ENCODE data around the gene RIMKLA. TPM values are rescaled to one million over a fixed set of nuclear protein-coding genes. Genes with fewer than 3 reads are reported as not detected.

Gene RIMKLA
- total and polyA plus RNA-seq, 2 of the 13 experiments (the other 11 are each of a cell fraction or from before 2014, with no cell fraction given) = 2.5 to 3.8 TPM

GRCh38 chr1:42380586-42381279 lies at the start of gene RIMKLA (continued):
- TF ChIP-seq PTBP1 (IDR thresholded peaks at IDR 0.05; ENCODE audit: low read depth, low read length, poor library complexity, severe bottlenecking) (no peak), ZMYM2 (CRISPR knock-in tag; IDR thresholded peaks at IDR 0.05) (no peak), MIER2 (CRISPR knock-in tag; IDR thresholded peaks at IDR 0.05) (no peak), SPEN (CRISPR knock-in tag; IDR thresholded peaks at IDR 0.05; ENCODE audit: low read depth) (peak; percentile 59; the same call in 1 of the 2 replicates), DNMT1 (CRISPR knock-in tag; IDR thresholded peaks at IDR 0.05) (peak; percentile 34; the same call in 1 of the 2 replicates), RNF2 (conservative IDR thresholded peaks at IDR 0.05; ENCODE audit: low read depth) (peak; percentile 76; the same call in 1 of the 2 replicates), SIX4 (CRISPR knock-in tag; IDR thresholded peaks at IDR 0.05) (no peak), NR2F6 (IDR thresholded peaks at IDR 0.05) (no peak), NR2F6 (CRISPR knock-in tag; IDR thresholded peaks at IDR 0.05) (no peak), RAD21 (CRISPR knock-in tag; IDR thresholded peaks at IDR 0.05) (peak; percentile 38; the same call in 1 of the 2 replicates), GTF3A (CRISPR knock-in tag; conservative IDR thresholded peaks at IDR 0.05) (no peak), RFX5 (IDR thresholded peaks at IDR 0.05; ENCODE audit: low read depth, low read length) (no peak), SAFB2 (CRISPR knock-in tag; IDR thresholded peaks at IDR 0.05; ENCODE audit: borderline replicate concordance, low read depth) (peak; percentile 69; the same call in 1 of the 2 replicates), PCBP1 (IDR thresholded peaks at IDR 0.05; ENCODE audit: borderline replicate concordance, low read depth, low read length) (no peak), CBX2 (IDR thresholded peaks at IDR 0.05; ENCODE audit: low read depth, low read length) (no peak), CBX2 (CRISPR knock-in tag; IDR thresholded peaks at IDR 0.05; ENCODE audit: low read depth) (no peak; the same call in 1 of the 2 replicates)
- TF ChIP-seq, protein P1, sequence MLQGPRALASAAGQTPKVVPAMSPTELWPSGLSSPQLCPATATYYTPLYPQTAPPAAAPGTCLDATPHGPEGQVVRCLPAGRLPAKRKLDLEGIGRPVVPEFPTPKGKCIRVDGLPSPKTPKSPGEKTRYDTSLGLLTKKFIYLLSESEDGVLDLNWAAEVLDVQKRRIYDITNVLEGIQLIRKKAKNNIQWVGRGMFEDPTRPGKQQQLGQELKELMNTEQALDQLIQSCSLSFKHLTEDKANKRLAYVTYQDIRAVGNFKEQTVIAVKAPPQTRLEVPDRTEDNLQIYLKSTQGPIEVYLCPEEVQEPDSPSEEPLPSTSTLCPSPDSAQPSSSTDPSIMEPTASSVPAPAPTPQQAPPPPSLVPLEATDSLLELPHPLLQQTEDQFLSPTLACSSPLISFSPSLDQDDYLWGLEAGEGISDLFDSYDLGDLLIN (CRISPR knock-in tag; IDR thresholded peaks at IDR 0.05; ENCODE audit: borderline replicate concordance) = no peak
- TF ChIP-seq, protein P2, sequence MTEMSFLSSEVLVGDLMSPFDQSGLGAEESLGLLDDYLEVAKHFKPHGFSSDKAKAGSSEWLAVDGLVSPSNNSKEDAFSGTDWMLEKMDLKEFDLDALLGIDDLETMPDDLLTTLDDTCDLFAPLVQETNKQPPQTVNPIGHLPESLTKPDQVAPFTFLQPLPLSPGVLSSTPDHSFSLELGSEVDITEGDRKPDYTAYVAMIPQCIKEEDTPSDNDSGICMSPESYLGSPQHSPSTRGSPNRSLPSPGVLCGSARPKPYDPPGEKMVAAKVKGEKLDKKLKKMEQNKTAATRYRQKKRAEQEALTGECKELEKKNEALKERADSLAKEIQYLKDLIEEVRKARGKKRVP (CRISPR knock-in tag; IDR thresholded peaks at IDR 0.05) = no peak
- TF ChIP-seq, protein P3, sequence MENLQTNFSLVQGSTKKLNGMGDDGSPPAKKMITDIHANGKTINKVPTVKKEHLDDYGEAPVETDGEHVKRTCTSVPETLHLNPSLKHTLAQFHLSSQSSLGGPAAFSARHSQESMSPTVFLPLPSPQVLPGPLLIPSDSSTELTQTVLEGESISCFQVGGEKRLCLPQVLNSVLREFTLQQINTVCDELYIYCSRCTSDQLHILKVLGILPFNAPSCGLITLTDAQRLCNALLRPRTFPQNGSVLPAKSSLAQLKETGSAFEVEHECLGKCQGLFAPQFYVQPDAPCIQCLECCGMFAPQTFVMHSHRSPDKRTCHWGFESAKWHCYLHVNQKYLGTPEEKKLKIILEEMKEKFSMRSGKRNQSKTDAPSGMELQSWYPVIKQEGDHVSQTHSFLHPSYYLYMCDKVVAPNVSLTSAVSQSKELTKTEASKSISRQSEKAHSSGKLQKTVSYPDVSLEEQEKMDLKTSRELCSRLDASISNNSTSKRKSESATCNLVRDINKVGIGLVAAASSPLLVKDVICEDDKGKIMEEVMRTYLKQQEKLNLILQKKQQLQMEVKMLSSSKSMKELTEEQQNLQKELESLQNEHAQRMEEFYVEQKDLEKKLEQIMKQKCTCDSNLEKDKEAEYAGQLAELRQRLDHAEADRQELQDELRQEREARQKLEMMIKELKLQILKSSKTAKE (CRISPR knock-in tag; IDR thresholded peaks at IDR 0.05; ENCODE audit: borderline replicate concordance) = no peak
- TF ChIP-seq, protein P4, sequence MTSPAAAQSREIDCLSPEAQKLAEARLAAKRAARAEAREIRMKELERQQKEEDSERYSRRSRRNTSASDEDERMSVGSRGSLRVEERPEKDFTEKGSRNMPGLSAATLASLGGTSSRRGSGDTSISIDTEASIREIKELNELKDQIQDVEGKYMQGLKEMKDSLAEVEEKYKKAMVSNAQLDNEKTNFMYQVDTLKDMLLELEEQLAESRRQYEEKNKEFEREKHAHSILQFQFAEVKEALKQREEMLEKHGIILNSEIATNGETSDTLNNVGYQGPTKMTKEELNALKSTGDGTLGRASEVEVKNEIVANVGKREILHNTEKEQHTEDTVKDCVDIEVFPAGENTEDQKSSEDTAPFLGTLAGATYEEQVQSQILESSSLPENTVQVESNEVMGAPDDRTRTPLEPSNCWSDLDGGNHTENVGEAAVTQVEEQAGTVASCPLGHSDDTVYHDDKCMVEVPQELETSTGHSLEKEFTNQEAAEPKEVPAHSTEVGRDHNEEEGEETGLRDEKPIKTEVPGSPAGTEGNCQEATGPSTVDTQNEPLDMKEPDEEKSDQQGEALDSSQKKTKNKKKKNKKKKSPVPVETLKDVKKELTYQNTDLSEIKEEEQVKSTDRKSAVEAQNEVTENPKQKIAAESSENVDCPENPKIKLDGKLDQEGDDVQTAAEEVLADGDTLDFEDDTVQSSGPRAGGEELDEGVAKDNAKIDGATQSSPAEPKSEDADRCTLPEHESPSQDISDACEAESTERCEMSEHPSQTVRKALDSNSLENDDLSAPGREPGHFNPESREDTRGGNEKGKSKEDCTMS (CRISPR knock-in tag; conservative IDR thresholded peaks at IDR 0.05) = no peak
- TF ChIP-seq, protein P5, sequence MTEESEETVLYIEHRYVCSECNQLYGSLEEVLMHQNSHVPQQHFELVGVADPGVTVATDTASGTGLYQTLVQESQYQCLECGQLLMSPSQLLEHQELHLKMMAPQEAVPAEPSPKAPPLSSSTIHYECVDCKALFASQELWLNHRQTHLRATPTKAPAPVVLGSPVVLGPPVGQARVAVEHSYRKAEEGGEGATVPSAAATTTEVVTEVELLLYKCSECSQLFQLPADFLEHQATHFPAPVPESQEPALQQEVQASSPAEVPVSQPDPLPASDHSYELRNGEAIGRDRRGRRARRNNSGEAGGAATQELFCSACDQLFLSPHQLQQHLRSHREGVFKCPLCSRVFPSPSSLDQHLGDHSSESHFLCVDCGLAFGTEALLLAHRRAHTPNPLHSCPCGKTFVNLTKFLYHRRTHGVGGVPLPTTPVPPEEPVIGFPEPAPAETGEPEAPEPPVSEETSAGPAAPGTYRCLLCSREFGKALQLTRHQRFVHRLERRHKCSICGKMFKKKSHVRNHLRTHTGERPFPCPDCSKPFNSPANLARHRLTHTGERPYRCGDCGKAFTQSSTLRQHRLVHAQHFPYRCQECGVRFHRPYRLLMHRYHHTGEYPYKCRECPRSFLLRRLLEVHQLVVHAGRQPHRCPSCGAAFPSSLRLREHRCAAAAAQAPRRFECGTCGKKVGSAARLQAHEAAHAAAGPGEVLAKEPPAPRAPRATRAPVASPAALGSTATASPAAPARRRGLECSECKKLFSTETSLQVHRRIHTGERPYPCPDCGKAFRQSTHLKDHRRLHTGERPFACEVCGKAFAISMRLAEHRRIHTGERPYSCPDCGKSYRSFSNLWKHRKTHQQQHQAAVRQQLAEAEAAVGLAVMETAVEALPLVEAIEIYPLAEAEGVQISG (CRISPR knock-in tag; IDR thresholded peaks at IDR 0.05) = peak; percentile 62; the same call in 1 of the 2 replicates

Data from HepG2 (cell line).